Effector memory CD8-positive, alpha-beta T cell (primary cell): ENCODE data around the gene KLK3.
A peak's percentile ranks its signal among the peaks of the same experiment; 100 is the strongest.

ENCODE experiments used
- ATAC-seq: fragments of 150-1000 bp; cut with Tn5 transposase; replicated peaks from 2 replicates; pipeline ENCODE4 v1.10.0; 2021; ENCODE audit warnings: mild to moderate bottlenecking, moderate library complexity
- DNase-seq, 3 experiments: peaks; one replicate each; pipeline ENCODE4 v3.0.0; 2021
- H3K27ac Mint-ChIP-seq, 2 donors: one replicate each; pipeline ENCODE4 v1.8.0; 2022; ENCODE audit warnings: mild to moderate bottlenecking in 2 of 2, mixed read lengths in 2 of 2, moderate library complexity in 2 of 2
- H3K27me3 Mint-ChIP-seq, 2 donors: one replicate each; pipeline ENCODE4 v1.8.0; 2022; ENCODE audit warnings: mixed read lengths in 2 of 2
- H3K36me3 Mint-ChIP-seq: one replicate; pipeline ENCODE4 v1.8.0; 2022; ENCODE audit warnings: mild to moderate bottlenecking, moderate library complexity, mixed read lengths; ENCODE audit not compliant: insufficient read depth
- H3K4me1 Mint-ChIP-seq, 2 donors: one replicate each; pipeline ENCODE4 v1.8.0; 2022; ENCODE audit warnings: low read depth in 2 of 2, mixed read lengths in 2 of 2
- H3K4me3 Mint-ChIP-seq, 2 donors: one replicate each; pipeline ENCODE4 v1.8.0; 2022; ENCODE audit warnings: mild to moderate bottlenecking in 2 of 2, mixed read lengths in 2 of 2, moderate library complexity in 2 of 2
- H3K9me3 Mint-ChIP-seq, 2 donors: one replicate each; pipeline ENCODE4 v1.8.0; 2022; ENCODE audit warnings: mixed read lengths in 2 of 2

Gene KLK3

DNA sequence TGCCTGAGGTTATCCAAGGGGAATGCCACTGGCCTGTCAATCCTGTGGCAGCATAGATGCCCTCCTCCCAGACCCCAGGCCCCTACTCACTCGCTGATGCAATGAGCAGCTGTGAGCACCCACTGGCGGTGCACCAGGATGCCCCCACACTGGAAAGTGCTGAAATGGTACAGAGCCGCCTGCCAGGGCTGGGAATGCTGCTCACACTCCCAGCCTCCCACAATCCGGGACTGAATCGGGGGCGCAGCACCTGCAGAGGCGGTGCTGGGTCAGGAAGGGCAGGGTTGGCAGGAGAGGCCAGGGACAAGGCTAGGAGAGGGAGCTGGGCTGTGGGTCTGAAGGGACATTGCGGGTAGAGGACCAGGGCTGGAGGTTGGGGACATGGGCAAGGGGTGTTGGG, 33.1 kb upstream of the KLK3 start:
- H3K9me3 Mint-ChIP-seq = no peaks in the 10 kb centered on the region
- peaks cover 69 to 80% of the 10 kb centered on the region in 2 donors for H3K27me3 Mint-ChIP-seq
- DNase-seq (no peak), ATAC-seq (no peak)
- H3K27ac Mint-ChIP-seq = no peak overlapping the region
- H3K36me3 Mint-ChIP-seq = peaks cover 4% of the 10 kb centered on the region
- H3K4me1 Mint-ChIP-seq = peaks cover 8 to 17% of the 10 kb centered on the region in 2 donors
- no peak overlapping the region for H3K4me3 Mint-ChIP-seq

DNA sequence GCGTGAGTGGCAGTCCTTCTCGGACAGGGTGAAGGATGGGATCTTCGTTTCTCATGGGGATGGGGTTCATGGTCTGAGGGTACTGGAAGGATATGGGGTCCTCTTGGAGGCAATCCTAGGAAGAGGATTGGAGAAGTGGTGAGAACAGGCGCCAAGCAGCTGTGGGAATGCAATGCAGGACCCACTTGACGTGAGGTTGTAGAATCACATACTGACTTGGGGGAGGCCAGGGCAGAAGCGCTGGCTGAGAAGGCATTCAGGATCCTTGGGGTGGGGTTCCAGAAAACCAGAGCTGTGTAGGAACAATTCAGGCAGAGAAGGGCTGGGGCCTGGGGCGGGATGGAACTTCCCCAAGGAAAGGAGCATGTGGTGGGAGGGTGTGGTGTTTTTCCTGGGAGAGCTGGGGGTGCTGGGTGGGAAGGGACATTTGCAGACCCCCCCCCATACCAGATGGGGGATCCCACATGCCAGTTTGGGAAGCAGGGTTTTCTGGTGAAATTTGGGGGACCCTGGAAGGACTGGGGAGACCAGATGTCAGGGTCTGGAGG, 32.0 kb upstream of the KLK3 start:
- Mint-ChIP-seq H3K36me3 (peaks cover 4% of the 10 kb centered on the region), H3K27me3 (peaks cover 66 to 80% of the 10 kb centered on the region in 2 donors), H3K4me1 (peaks cover 8 to 15% of the 10 kb centered on the region in 2 donors), H3K9me3 (no peaks in the 10 kb centered on the region), H3K4me3 (no peak overlapping the region), H3K27ac (no peak overlapping the region)
- ATAC-seq = no peak
- DNase-seq = no peak

DNA sequence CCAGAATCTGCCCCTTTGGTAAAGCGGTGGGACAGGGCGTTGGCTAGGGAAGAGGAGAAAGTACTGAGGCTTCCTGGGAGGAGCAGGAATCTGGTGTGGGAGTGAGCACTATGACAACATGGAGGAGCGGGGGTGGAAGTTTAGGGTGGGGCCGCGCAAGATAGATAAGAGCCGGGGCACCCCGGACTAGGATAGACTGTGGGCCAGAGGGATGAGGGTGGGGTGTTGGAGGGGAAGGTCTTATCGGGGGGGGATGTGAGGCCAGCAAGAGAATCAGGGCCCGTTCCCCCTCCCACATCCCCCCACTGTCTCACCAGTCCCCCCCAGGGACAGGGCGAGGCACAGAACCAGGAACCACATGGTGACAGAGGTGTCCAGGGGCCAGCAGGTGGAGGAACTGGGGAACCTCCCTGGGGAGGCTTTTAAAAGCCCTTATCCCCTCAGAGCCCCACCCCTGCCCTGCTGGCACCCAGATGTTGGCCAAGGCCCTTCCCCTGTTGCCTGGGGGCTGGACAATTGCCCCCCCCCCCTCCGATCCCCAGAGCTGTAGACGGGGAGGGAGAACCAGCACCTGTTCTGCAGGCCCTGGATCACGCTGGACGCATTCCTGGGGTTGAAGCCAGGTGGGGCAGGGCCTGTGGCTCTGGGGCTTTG, 31.2 kb upstream of the KLK3 start, which contains the start of gene KLK1:
KLK1 (minus strand) TSS at position 399 of the 654 bp plus-strand sequence; CDS start at position 360, 39 bp downstream.
- H3K27me3 Mint-ChIP-seq = peaks cover 70 to 80% of the 10 kb centered on the region in 2 donors
- no peak for ATAC-seq
- H3K4me3 Mint-ChIP-seq = no peak within 1 kb of the TSS
- H3K4me1 Mint-ChIP-seq = peaks cover 8 to 9% of the 10 kb centered on the region in 2 donors
- no peak for DNase-seq
- H3K9me3 Mint-ChIP-seq = no peaks in the 10 kb centered on the region
- peaks cover 4% of the 10 kb centered on the region for H3K36me3 Mint-ChIP-seq
- H3K27ac Mint-ChIP-seq = no peak within 1 kb of the TSS

DNA sequence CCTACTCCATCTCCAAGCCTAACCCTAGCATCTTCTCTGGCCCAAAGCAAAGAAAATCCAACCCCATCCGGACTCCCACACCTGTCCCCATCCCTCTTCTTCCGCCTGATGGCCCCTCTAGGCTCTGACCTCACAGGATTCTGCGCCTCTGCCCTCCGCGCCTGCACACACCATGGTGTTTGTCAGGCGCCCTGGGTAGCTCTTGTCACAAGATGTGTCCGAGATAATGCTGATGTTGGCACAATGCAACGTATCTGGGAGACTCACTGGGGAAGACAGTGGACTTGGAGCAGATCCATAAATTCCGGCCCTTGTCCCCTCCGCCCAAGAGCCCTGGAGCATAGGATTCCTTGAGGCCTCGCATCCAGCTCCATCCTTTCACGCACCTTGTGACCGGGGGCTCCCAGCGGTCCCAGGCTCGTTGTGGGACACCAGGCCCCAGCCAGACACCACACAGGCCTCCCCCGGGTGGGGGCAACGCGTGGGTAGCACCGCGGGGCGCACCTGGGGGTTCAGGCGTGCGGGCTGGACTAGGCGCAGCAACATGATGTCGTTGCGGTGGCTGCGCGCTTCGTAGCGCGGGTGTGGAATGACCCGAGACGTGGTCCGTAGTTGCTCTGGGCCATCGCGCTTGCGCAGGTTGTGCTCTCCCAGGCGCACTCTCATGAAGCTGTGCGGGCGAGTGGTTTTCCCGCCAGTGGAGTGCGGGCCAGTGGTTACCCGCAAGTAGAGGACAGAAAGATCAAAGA, 28.0 kb upstream of the KLK3 start:
- Mint-ChIP-seq H3K27me3 (peaks cover 52 to 68% of the 10 kb centered on the region in 2 donors), H3K9me3 (no peaks in the 10 kb centered on the region), H3K4me1 (no peaks in the 10 kb centered on the region), H3K36me3 (no peaks in the 10 kb centered on the region), H3K4me3 (no peak overlapping the region), H3K27ac (no peak overlapping the region)
- ATAC-seq (no peak), DNase-seq (no peak)

DNA sequence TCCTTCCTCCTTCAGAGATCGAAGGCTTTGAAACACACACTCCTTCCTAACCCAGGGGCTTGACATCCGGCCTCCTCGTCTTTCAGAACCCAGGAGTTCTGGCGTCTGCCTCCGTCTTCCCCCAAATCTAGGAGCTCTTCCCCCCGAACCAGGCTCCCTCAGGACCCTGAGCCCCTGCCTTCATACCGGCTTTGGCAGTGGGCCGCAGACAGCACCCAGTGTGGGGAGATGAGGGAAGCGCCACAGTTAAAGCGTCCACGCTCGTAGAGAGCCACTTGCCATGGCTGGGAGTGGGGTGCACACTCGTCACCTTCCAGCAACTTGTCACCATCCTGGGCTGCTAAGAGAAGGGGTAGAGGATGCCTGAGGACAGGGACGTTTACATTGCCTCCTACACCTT, 27.2 kb upstream of the KLK3 start:
- H3K36me3 Mint-ChIP-seq = no peaks in the 10 kb centered on the region
- H3K27ac Mint-ChIP-seq = no peak overlapping the region
- ATAC-seq (no peak), DNase-seq (no peak)
- H3K4me3 Mint-ChIP-seq = no peak overlapping the region
- no peaks in the 10 kb centered on the region for H3K4me1 Mint-ChIP-seq
- peaks cover 52 to 68% of the 10 kb centered on the region in 2 donors for H3K27me3 Mint-ChIP-seq
- H3K9me3 Mint-ChIP-seq = no peaks in the 10 kb centered on the region

DNA sequence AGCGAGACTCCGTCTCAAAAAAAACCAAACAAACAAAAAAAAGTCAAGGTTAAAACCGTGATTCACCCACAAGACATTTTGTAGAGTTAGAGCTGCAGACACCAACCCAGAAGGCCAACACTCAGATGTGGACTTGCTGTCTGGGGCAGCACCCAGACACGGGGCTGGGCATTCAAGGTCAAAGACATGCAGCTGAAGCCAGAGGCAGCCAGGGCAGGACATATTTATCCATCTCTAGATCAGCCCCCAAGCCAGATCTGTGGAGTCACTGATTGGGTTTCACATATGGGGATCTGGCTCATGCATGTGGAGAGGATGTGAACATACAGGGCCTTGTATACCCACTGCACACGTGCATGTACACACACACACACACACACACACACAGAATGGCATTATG, 24.9 kb upstream of the KLK3 start:
- no peaks in the 10 kb centered on the region for H3K4me1 Mint-ChIP-seq
- H3K4me3 Mint-ChIP-seq = no peak overlapping the region
- peaks cover 59 to 73% of the 10 kb centered on the region in 2 donors for H3K27me3 Mint-ChIP-seq
- no peaks in the 10 kb centered on the region for H3K9me3 Mint-ChIP-seq
- DNase-seq = no peak
- no peaks in the 10 kb centered on the region for H3K36me3 Mint-ChIP-seq
- no peak overlapping the region for H3K27ac Mint-ChIP-seq
- ATAC-seq = no peak

DNA sequence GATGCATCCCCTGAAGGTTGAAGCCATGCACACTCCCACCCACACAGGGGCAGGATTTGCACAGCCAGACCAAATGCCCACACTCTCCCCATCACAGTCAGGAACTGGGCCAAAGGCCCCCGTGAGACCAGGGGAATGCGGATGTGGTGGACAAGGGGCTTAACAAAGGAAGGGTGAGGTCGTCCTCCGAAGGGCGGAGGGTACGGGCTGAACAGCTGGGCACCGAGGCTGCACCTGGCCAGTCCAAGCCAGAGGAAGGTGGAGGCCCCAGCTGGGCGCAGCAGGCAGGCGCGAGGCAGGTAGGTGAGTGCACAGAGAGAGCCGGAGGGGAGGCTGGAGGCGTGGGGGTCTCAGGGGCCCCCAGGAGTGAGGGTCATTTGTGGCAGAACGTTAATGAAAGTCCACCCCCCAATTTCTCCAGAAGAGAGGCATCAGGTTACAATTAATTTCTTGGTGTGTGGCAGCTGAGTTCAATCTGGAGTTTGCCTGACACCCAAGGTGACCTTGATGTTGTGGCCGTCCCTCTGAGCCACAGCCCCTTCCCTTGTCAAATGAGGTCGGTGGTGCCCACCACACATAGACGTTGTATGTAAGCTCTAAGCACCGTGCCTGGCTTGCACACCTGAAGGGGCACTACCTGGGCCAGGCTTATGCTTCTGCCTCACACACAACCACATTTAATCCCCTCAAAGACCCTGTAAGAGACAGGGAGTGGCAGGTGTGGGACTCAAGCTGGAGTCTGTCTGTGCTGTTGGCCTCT, 24.3 kb upstream of the KLK3 start:
- Mint-ChIP-seq H3K27ac (no peak overlapping the region), H3K4me3 (no peak overlapping the region), H3K36me3 (no peaks in the 10 kb centered on the region), H3K4me1 (peaks cover 1 to 3% of the 10 kb centered on the region in 2 donors), H3K9me3 (no peaks in the 10 kb centered on the region), H3K27me3 (peaks cover 65 to 76% of the 10 kb centered on the region in 2 donors)
- no peak for ATAC-seq
- no peak for DNase-seq

DNA sequence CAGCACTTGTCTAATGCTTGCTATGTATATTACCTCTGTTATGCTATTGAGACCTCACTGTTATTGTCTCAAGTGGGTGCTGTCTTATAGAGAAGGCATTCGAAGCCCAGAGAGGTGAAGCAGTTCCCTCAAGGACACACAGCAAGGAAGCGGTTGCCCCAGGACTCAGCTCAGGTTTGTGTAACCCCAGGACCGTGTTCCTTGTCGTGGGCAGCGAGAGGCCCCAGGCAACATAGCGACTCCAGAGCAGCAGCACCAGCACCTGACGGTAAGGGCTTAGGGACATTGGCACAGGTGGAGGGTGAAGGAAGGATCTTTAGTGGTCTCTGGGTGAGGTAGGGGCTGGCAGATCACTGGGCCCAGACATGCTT, 23.7 kb upstream of the KLK3 start:
- peaks cover 63 to 77% of the 10 kb centered on the region in 2 donors for H3K27me3 Mint-ChIP-seq
- no peak for ATAC-seq
- H3K27ac Mint-ChIP-seq = no peak overlapping the region
- H3K4me3 Mint-ChIP-seq = no peak overlapping the region
- no peaks in the 10 kb centered on the region for H3K36me3 Mint-ChIP-seq
- H3K4me1 Mint-ChIP-seq = peaks cover 2 to 5% of the 10 kb centered on the region in 2 donors
- no peaks in the 10 kb centered on the region for H3K9me3 Mint-ChIP-seq
- no peak for DNase-seq

DNA sequence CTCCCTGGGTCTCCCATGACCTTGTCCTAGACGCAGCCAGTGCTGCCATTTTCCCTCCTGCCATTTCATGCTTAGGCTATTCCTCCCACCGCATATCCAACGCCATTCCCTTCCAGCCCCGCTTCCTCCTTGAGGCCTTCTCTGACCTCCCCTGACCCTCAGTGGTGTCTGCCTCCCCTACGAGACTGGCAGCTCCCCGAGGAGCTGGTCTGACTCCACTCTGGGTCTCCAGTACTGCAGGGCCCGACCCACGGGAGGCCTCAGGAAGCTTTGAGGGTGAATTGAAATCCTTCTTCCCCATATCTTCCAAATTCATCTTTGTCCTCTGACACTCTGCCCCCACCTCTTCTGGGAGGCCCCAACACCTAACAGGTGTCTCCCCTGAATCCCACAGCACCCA, 22.0 kb upstream of the KLK3 start:
- Mint-ChIP-seq H3K27ac (no peak overlapping the region), H3K36me3 (peaks cover 4% of the 10 kb centered on the region), H3K4me3 (no peak overlapping the region), H3K9me3 (no peaks in the 10 kb centered on the region), H3K4me1 (peaks cover 11 to 13% of the 10 kb centered on the region in 2 donors), H3K27me3 (peaks cover 66 to 77% of the 10 kb centered on the region in 2 donors)
- ATAC-seq (no peak), DNase-seq (no peak)

DNA sequence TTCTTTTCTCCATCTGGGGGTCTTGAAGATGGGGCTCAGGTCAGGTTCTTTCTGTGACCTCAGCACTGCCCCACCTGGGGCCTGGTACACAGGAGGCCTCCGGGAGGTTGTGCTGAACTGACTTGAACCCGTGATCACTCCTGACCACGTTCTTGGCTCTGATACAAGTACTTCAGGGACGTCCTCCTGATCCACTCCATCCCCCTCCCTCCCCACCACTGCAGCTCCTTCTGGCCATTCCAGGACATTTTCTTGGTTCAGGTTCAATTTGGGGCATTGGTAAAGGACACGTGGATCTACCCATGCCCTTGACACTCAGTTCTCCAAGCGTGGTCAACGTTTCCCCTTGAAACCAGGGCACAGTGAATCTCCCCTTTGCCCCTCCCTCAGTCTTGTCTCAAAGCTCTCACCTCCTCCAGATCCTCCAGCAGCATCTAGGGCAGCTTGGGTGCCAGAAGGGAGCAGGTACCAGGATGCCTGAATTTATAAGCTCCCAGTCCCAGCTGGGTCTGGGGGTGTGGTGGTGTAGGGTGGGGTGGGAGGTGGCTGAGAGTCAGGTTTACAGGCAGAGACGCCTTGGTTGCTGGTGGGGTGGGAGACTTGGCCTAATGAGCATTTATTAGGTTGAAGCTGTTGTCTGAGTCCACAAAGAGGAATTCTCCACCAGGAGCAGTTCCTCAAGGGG, 21.5 kb upstream of the KLK3 start, which contains the start of gene KLK15:
KLK15 (minus strand) TSS at position 458 of the 685 bp plus-strand sequence. CDS start 2,082 bp downstream, outside the sequence.
- Mint-ChIP-seq H3K4me1 (peaks cover 11 to 13% of the 10 kb centered on the region in 2 donors), H3K4me3 (no peak within 1 kb of the TSS), H3K27ac (no peak within 1 kb of the TSS), H3K27me3 (peaks cover 64 to 77% of the 10 kb centered on the region in 2 donors), H3K36me3 (peaks cover 4% of the 10 kb centered on the region), H3K9me3 (no peaks in the 10 kb centered on the region)
- DNase-seq (no peak), ATAC-seq (no peak)

DNA sequence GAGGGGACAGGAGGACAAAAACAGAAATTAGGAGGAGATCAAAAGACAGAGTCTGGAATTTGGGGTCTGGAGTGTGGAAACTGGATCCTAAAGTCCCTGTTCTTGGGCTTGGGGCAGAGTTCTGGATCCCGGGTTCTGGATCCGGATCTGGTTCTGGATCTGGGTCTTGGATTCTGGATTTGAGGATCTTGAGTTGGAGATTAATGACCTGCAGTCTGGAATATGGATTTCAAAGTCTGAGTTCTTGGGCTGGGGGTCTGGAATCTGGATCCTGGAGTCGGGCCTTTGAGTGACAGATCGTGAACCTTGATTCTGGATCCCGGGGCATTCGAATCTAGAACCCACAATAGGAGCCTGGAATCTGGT, 20.9 kb upstream of the KLK3 start:
- Mint-ChIP-seq H3K27me3 (peaks cover 66 to 80% of the 10 kb centered on the region in 2 donors), H3K4me3 (no peak overlapping the region), H3K27ac (no peak overlapping the region), H3K9me3 (no peaks in the 10 kb centered on the region), H3K4me1 (peaks cover 11 to 13% of the 10 kb centered on the region in 2 donors), H3K36me3 (peaks cover 4% of the 10 kb centered on the region)
- ATAC-seq = no peak
- no peak for DNase-seq

DNA sequence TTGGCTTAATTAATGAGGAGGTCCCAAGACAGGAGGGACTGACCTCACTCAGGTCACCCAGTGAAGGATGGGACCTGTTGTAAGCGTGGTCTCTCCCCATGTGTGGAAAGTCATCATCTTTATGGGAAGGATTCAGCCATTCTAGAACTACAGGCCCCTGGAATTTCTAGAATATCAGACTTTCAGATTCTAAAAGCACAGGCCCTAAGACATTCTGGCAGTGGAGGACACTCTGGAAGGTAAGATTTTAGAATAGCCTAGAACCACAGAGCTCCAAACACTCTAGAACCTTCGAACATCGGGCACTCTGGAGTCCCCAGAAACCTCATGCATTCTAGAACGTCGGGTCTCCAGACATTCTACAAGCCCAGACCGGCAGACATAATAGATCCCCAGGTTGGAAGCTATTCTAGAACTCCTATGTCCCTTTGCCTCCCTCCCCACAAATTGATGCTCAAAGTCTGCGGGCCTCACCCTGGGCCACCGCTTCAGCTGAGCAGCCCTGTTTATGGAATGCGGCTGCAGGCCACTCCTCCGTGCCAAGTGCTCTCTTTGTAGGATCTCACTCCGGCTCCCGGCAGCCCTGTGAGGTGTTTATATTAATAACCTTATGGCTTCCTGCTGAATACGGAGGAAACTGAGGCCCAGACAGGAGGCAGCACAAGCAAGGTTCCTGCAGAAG, 19.5 kb upstream of the KLK3 start:
- Mint-ChIP-seq H3K4me1 (peaks cover 11 to 13% of the 10 kb centered on the region in 2 donors), H3K4me3 (peak overlapping the region; percentile 86 to 88), H3K27me3 (peaks cover 63 to 90% of the 10 kb centered on the region in 2 donors), H3K9me3 (no peaks in the 10 kb centered on the region), H3K27ac (no peak overlapping the region), H3K36me3 (peaks cover 4% of the 10 kb centered on the region)
- ATAC-seq (no peak), DNase-seq (no peak)
